Nephron (organoid): Measurements from ENCODE around the gene GALNT4.

Experiments
- H3K27ac Mint-ChIP-seq, 3 experiments: 2 replicates each; pipeline ENCODE4 v1.8.0; 2020; ENCODE audit warnings: mixed read lengths in 3 of 3, mild to moderate bottlenecking in 2 of 3, moderate library complexity in 1 of 3
- H3K27me3 Mint-ChIP-seq: 2 replicates; pipeline ENCODE4 v1.8.0; 2021; ENCODE audit warnings: low read depth, mild to moderate bottlenecking, moderate library complexity, mixed read lengths
- H3K36me3 Mint-ChIP-seq: 2 replicates; pipeline ENCODE4 v1.8.0; 2020; ENCODE audit warnings: low read depth, mixed read lengths
- H3K4me1 Mint-ChIP-seq: 2 replicates; pipeline ENCODE4 v1.8.0; 2020; ENCODE audit warnings: mixed read lengths
- H3K4me3 Mint-ChIP-seq, 3 experiments: 2 replicates each; pipeline ENCODE4 v1.8.0; 2020; ENCODE audit warnings: mild to moderate bottlenecking in 3 of 3, mixed read lengths in 3 of 3, moderate library complexity in 2 of 3
- H3K9me3 Mint-ChIP-seq: 2 replicates; pipeline ENCODE4 v1.8.0; 2020; ENCODE audit warnings: mixed read lengths
- CTCF ChIP-seq, 3 experiments: fragments of 200-600 bp; sonication (generic); IDR thresholded peaks; one replicate each; pipeline ENCODE4 v1.5.0; 2021; ENCODE audit warnings: antibody characterized with exemption in 3 of 3; ENCODE audit not compliant: unreplicated experiment in 3 of 3

The GALNT4 gene

DNA sequence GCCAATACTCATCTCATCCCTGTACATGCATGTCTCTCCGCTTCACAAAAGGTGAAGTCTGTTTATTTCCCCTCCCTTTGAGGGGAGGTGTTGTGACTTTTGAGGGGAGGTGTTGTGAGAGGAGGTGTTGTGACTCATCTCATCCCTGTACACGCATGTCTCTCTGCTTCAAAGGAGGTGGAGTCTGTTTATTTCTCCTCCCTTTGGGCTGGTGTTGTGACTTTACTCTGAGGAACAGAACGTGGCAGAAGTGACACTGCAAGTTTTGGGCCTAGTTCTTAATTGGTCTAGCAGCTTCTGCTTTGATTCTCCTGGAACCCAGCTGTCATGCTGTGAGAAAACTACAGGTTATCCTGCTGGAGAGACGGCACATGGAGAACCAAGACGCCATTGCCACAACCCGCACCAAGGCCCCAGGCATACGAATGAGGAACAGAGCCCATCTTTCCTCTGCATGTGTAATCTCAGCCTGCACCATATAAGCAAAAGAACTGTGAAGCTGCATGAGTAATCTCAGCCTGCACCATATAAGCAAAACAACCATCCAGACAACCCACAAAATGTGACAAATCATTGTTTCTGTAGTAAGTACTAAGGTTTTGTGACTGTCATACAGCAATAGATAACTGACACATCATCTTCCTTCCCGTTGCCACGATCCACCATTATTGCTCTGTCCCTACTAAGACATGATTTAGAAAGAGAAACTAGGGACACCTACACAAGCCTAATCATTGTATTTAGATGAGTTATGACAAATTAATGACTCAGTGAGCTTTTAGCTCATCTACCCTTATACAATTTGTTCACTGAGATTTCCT lies 30.0 kb downstream of the GALNT4 start:
- Mint-ChIP-seq H3K4me3 (no peak overlapping the region), H3K27ac (no peak overlapping the region), H3K4me1 (no peaks in the 10 kb centered on the region), H3K9me3 (no peaks in the 10 kb centered on the region), H3K27me3 (no peaks in the 10 kb centered on the region), H3K36me3 (peaks cover 16% of the 10 kb centered on the region)
- no peak for TF ChIP-seq CTCF (IDR thresholded peaks at IDR 0.05; ENCODE audit: unreplicated experiment in 3 of 3)

DNA sequence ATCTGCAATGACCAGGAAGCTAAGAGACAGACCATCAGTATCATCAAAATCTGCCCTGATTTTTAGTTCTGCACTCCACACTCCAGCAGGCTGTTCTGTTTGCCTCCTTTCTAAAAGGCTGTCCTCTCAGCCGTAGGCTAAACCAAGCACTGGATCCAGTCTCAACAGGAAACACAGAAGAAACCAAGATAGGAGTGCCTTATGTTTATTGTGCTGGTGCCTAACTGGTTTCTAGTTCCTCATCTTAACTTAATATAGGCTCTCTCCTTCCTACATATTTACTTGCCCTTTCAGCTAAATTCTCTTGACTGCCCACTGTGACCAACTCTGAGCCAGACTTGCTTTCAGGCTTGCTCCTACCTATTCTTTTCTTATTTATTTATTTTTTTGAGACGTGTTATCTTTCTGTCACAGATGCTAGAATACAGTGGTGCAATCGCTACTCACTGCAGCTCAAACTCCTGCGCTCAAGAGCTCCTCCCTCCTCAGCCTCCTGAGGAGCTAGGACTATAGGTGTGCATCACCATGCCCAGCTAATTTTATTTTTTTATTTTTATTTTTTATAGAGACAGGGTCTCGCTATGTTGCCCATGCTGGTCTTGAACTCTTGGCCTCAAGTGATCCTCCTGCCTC lies 30.8 kb downstream of the GALNT4 start:
- no peak for TF ChIP-seq CTCF (IDR thresholded peaks at IDR 0.05; ENCODE audit: unreplicated experiment in 3 of 3)
- Mint-ChIP-seq H3K27ac (no peak overlapping the region), H3K36me3 (peaks cover 13% of the 10 kb centered on the region), H3K4me3 (no peak overlapping the region), H3K27me3 (no peaks in the 10 kb centered on the region), H3K9me3 (no peaks in the 10 kb centered on the region), H3K4me1 (no peaks in the 10 kb centered on the region)

GRCh38 chr12:89492883-89493282 lies 31.7 kb downstream of the GALNT4 start:
- H3K36me3 Mint-ChIP-seq, result peaks cover 11% of the 10 kb centered on the region
- no peaks in the 10 kb centered on the region for H3K9me3 Mint-ChIP-seq
- no peaks in the 10 kb centered on the region for H3K4me1 Mint-ChIP-seq
- no peak overlapping the region for H3K4me3 Mint-ChIP-seq
- H3K27me3 Mint-ChIP-seq, result no peaks in the 10 kb centered on the region
- no peak overlapping the region for H3K27ac Mint-ChIP-seq
- no peak for TF ChIP-seq CTCF (IDR thresholded peaks at IDR 0.05; ENCODE audit: unreplicated experiment in 3 of 3)

DNA sequence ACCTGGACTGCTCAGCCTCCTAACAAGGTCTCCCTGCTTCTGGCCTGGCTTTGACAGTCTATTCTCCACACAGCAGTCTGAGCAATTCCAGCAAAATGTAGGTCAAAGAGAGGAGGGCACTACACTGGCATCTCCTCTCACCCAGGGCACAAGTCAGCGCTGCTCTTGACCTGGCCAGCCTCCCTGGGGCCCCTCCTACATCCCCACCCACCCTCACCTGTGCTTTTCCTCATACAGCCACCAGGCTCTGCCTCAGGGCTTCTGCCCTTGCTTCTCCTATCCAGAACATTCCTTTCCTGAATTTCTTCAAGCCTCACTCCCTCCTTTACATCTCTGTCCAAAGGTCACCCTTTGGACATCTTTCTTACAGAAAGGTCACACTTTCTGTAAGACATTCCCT lies 33.7 kb downstream of the GALNT4 start:
- Mint-ChIP-seq H3K4me1 (no peaks in the 10 kb centered on the region), H3K27me3 (no peaks in the 10 kb centered on the region), H3K36me3 (peaks cover 12% of the 10 kb centered on the region), H3K27ac (no peak overlapping the region), H3K4me3 (no peak overlapping the region), H3K9me3 (no peaks in the 10 kb centered on the region)
- TF ChIP-seq CTCF (IDR thresholded peaks at IDR 0.05; ENCODE audit: unreplicated experiment in 3 of 3), result no peak

GRCh38 chr12:89486264-89486663 lies 38.3 kb downstream of the GALNT4 start:
- Mint-ChIP-seq H3K27ac (no peak overlapping the region), H3K4me1 (peaks cover 1% of the 10 kb centered on the region), H3K27me3 (no peaks in the 10 kb centered on the region), H3K4me3 (no peak overlapping the region), H3K9me3 (no peaks in the 10 kb centered on the region), H3K36me3 (peaks cover 11% of the 10 kb centered on the region)
- TF ChIP-seq CTCF (IDR thresholded peaks at IDR 0.05; ENCODE audit: unreplicated experiment in 3 of 3), result no peak

- TF ChIP-seq CTCF (IDR thresholded peaks at IDR 0.05; ENCODE audit: unreplicated experiment in 3 of 3), result no peak
- Mint-ChIP-seq H3K4me3 (no peak overlapping the region), H3K27ac (no peak overlapping the region), H3K27me3 (no peaks in the 10 kb centered on the region), H3K9me3 (no peaks in the 10 kb centered on the region), H3K36me3 (peaks cover 7% of the 10 kb centered on the region), H3K4me1 (peaks cover 3% of the 10 kb centered on the region)
These were observed 40.1 kb downstream of the GALNT4 start for GRCh38 chr12:89484470-89484869.
